ENCODE results near the gene PXT1.

DNA sequence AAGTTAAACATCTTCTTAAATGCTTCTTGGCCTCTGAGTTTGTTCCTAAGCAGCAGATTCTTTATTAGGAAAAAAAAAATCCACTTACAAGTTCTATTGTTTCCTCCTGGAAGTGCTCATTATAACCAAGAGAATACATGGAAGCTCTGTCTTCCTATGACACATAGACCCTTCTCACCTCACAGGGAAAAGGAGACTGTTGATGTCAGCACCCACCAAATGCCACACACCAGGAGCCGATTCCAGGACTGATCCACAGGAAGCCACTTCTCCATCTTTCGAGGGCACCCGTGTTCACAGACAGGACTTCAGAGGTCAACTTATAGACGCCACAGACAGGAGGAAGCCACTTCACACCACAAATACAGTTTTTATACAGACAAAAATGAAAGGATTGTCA is 92.6 kb downstream of the PXT1 start:
- TF ChIP-seq, protein P1, sequence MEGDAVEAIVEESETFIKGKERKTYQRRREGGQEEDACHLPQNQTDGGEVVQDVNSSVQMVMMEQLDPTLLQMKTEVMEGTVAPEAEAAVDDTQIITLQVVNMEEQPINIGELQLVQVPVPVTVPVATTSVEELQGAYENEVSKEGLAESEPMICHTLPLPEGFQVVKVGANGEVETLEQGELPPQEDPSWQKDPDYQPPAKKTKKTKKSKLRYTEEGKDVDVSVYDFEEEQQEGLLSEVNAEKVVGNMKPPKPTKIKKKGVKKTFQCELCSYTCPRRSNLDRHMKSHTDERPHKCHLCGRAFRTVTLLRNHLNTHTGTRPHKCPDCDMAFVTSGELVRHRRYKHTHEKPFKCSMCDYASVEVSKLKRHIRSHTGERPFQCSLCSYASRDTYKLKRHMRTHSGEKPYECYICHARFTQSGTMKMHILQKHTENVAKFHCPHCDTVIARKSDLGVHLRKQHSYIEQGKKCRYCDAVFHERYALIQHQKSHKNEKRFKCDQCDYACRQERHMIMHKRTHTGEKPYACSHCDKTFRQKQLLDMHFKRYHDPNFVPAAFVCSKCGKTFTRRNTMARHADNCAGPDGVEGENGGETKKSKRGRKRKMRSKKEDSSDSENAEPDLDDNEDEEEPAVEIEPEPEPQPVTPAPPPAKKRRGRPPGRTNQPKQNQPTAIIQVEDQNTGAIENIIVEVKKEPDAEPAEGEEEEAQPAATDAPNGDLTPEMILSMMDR (IDR thresholded peaks at IDR 0.05; ENCODE audit: low read depth, low read length, missing input control) = no peak
- TF ChIP-seq, protein P2, sequence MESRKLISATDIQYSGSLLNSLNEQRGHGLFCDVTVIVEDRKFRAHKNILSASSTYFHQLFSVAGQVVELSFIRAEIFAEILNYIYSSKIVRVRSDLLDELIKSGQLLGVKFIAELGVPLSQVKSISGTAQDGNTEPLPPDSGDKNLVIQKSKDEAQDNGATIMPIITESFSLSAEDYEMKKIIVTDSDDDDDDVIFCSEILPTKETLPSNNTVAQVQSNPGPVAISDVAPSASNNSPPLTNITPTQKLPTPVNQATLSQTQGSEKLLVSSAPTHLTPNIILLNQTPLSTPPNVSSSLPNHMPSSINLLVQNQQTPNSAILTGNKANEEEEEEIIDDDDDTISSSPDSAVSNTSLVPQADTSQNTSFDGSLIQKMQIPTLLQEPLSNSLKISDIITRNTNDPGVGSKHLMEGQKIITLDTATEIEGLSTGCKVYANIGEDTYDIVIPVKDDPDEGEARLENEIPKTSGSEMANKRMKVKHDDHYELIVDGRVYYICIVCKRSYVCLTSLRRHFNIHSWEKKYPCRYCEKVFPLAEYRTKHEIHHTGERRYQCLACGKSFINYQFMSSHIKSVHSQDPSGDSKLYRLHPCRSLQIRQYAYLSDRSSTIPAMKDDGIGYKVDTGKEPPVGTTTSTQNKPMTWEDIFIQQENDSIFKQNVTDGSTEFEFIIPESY (IDR thresholded peaks at IDR 0.05) = no peak
- TF ChIP-seq RAD21 (IDR thresholded peaks at IDR 0.05) (no peak), SP1 (IDR thresholded peaks at IDR 0.05) (no peak), YY1 (IDR thresholded peaks at IDR 0.05) (no peak), JUND (IDR thresholded peaks at IDR 0.05) (no peak), GABPA (IDR thresholded peaks at IDR 0.05 in 1 of 2, conservative IDR thresholded peaks at IDR 0.05 in 1 of 2) (no peak)
- TF ChIP-seq, protein P3, sequence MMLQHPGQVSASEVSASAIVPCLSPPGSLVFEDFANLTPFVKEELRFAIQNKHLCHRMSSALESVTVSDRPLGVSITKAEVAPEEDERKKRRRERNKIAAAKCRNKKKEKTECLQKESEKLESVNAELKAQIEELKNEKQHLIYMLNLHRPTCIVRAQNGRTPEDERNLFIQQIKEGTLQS (IDR thresholded peaks at IDR 0.05) = no peak
- TF ChIP-seq, protein P4, sequence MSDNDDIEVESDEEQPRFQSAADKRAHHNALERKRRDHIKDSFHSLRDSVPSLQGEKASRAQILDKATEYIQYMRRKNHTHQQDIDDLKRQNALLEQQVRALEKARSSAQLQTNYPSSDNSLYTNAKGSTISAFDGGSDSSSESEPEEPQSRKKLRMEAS (IDR thresholded peaks at IDR 0.05) = no peak
